Stimulated activated CD4-positive, alpha-beta T cell treated with anti-CD3 and anti-CD28 coated beads, Interleukin-4, amount 100 ng/mL, for 4 hours (primary cell): Measurements from ENCODE around the gene ZMYND11.
A peak's percentile ranks its signal among the peaks of the same experiment; 100 is the strongest.
"Not testable (repeated sequence)": the region's sequence is repeated elsewhere in the genome, so short reads cannot be mapped to it uniquely, and the experiment has no call there.

Source experiments
- DNase-seq, 2 experiments: peaks; one replicate each; pipeline ENCODE4 v3.0.0-alpha.2; 2020

ZMYND11 gene

GRCh38 chr10:134247-135131 lies 766 bp upstream of the ZMYND11 start:
- DNase-seq: peak; percentile 18 to 45

- peak; percentile 57 to 64 for DNase-seq
Observed at GRCh38 chr10:135601-136464, 578 bp downstream of the ZMYND11 start.

- no peak for DNase-seq
Observed at GRCh38 chr10:136465-136762, 1.2 kb downstream of the ZMYND11 start.

DNA sequence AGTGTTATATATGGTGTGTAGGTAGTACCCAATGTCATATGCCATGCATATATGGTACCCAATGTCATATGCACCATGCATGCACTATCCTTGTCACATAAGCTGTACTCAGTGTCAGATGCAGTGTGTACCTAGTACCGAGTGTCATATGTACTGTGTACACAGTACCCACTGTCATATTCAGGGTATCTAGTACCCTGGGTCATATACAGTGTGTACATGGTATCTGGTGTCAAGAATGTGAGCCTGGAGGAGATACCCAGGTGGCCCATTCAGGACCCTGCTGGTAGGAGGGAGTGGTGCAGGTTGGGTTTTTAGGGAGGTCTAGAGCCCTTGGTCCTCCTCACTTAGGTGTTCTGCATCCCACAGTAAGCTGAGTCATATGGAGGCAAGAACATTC lies 1.8 kb downstream of the ZMYND11 start:
- DNase-seq: peak; percentile 29 to 44

DNA sequence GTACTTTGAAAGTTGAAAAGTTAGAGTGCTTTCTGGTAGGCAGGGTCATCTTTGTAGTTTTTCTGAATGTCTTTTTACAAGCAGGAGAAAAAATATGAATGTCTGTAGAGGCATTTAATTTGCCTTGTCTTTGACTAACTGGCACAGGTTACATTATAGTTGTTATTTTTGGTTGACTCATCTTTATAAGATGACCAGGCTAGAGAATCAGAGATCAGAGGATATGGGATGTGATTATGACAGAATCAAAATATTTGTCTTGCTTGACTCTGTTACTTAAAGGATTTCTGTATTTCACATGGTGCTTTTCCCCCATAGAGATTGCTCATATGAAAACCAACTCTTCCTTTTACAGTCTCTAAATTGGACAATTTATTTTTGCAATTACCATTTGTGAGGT lies 2.4 kb downstream of the ZMYND11 start:
- no peak for DNase-seq

GRCh38 chr10:142371-142770 lies 7.1 kb downstream of the ZMYND11 start:
- DNase-seq: no peak

- DNase-seq: no peak
Observed at GRCh38 chr10:152915-153314, 17.7 kb downstream of the ZMYND11 start.

GRCh38 chr10:154348-154747 lies 19.1 kb downstream of the ZMYND11 start:
- no peak for DNase-seq

GRCh38 chr10:167383-167782 lies 32.1 kb downstream of the ZMYND11 start:
- DNase-seq: no peak

GRCh38 chr10:173741-174140 lies 38.5 kb downstream of the ZMYND11 start:
- no peak for DNase-seq

GRCh38 chr10:176677-177076 lies 41.4 kb downstream of the ZMYND11 start:
- no peak for DNase-seq

DNA sequence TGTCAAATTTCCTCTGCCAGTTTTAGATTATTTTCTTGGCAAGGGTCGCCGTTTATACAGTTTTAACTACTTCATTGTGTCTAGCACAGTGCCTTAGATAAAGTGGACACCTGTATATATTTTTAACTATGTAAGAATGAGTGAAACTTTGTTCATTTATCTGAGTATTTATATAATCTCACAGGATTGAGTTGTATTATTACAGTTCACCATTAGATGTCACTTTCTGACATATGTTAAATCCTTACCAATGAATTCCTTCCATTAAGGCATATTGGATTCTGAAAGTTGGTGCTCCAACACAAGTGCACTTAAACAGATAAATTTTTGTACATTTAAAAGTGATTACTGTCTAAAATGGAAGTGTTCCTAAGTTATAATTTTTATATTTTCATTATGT lies 43.0 kb downstream of the ZMYND11 start:
- DNase-seq: no peak

DNA sequence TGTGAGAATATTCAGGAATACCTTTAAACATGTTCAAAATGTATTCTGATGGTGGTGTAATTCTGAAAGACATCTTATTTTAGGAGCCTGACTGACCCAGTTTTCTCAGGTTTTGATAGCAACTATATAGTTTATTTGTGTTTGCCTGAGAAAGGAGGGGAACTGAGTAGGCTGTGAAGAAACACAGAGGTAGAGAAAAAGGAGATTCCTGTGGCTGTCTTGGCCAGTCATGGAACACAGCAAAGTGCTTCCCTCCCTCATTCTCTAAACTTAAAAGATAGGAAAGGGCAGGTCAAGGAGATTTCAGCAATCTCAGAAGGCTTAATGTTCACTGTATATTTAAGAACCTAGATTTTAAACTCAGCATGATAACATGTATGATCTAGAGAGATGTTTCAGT lies 43.5 kb downstream of the ZMYND11 start:
- DNase-seq: no peak

DNA sequence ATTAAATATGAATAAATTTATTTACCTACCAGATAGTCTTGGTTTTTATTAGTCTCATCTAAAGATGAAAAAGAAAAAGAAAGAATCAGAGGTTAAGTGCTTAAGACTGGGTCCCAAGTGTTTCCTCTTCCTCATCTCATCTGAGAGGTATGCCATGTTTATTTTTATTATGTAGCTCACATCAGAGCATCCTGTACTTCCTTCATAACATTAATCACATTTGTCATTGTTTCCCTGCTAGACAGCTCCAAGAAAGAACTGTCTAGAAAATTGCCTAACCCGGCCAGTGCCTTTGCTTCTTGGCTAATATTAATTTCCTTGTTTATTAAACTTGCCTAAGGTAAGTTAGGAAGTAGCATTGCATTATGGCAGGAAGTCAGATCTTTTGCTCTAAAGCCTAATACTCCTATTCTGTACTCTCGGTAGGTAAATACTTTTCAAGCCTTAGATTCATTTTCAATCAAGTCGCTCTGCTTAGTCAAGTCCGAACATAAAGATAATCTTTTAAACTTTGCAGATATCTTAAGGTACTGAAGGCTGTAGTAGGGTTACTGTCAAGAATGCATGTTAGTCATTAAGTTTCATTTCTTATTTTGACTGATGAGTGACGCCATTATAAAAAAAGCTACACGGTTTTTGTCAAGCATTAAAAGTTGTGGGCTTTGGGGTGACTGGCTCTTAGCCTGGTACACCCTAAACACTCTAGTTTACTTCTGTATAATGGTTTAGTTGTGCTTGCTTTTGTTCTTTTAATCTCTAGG lies 47.4 kb downstream of the ZMYND11 start:
- no peak for DNase-seq

DNA sequence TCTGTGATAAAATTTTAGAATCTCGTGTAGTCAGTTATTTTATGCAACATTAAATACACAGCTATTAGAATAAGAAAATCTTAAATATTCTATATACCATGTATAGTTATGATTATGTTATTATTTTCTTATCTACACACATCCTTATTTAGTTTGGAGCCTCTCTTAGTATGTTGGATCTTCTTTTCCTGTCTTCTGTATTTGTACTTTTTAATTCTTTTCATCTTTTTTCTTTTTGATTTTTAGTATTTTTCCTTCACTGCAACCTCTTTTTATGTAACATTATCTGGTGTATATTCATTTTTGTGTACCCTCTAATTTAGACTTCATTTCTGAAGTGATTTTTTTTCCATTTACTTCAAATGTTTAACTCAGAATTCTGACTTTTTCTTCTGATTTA lies 48.9 kb downstream of the ZMYND11 start:
- no peak for DNase-seq

DNA sequence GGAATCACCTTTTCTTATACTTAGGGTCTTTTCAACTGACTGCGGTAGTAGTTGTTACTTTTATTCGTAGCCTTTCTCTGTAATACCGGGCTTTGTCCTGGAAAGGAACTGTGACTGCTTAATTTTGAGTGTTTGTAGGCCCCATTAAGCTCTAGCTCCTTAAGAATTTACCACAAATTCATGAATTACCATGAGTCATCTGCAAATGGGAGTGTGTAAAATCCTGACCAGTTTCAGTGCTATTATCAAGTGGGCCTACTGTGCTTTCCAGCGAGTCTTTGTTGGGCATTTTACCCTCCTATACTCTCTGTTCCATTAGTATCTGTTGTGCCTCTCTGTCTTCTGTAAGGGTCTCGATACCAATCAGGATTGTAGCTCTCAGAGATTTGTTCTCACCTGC lies 49.7 kb downstream of the ZMYND11 start:
- DNase-seq: no peak

GRCh38 chr10:185571-185970 lies 50.3 kb downstream of the ZMYND11 start:
- not testable (repeated sequence) for DNase-seq

- no peak for DNase-seq
Observed at GRCh38 chr10:186911-187310, 51.7 kb downstream of the ZMYND11 start.

DNA sequence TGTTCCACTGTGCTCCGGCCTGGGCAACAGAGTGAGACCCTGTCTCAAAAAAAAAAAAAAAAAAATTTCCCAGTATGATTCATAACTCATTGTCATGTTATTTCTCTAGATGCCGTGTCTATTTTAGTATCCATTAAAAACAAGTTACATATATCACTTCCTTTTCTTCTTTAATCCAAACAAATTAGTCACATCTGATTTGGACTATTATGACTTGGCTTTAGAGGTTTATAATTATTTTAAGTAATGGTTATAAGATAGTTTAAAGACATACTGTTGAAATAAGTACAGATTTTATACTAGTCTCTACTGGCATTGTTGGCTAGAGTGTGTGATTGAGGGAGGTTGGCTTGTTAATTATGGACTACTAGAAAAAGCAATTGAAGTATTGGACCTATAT lies 53.3 kb downstream of the ZMYND11 start:
- no peak for DNase-seq

DNA sequence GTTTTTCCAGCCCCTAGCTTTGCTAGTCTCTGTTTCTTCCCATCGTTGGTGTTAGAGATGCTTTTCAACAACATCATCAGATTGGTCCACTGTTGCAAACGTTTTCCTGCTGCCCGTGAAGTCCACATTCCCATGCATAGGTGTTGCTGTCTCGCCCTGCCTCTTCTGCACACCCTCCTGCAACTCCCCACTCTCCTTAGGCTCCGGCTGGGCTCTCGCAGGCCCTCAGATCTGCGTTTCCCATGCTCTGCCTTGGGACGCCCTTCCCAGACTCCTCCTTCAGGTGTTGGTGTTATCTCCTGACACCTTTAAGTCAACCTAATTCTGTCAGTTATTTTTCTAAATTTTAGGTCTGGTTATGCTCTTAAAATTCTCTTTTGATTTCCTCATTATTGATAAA lies 55.0 kb downstream of the ZMYND11 start:
- no peak for DNase-seq

DNA sequence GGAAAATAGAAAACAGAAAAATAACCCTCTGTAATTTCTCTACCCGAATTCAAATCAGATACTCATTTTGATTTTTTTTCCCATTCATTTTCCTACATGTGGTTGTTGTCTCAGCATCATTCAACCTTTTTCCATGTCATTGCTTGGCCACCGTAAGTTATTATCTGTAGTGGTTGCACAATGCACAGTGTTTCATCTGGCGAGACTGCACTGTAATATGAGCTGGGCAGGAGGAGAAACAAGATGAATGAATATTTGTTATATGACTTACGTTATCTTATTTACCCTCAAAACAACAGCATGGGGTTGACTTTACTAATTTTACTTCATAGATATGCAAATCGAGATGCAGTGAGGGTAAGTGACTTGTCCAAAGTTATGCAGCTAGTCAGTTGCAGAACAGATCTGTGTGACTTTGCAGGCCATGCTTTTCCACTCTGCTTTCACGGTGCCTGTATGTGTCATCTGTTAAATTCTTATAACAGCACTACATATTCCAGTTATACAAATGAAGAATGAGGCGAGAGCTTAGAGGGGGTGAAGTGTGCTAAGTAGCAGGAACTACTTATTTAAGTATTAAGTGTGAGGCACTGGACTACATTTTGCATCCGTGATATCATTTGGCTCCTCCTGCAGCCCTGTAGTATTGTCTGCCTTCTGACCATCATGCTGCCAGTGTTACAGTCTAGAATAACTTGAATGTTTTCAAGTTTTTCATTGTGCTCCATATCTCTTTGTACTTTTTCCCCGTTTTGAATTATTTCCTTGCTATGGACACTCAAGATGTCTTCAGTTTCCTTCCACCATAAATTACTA lies 56.7 kb downstream of the ZMYND11 start:
- DNase-seq: no peak

- DNase-seq: no peak
Observed at GRCh38 chr10:194281-194680, 59.0 kb downstream of the ZMYND11 start.

GRCh38 chr10:200405-200804 lies 65.2 kb downstream of the ZMYND11 start:
- DNase-seq: no peak
